SK-N-SH treated with all-trans-retinoic acid at 6 μM for 48 hours (cell line): ENCODE results near the gene VAV3.
"Not testable (repeated sequence)": the region's sequence is repeated elsewhere in the genome, so short reads cannot be mapped to it uniquely, and the experiment has no call there.

ENCODE experiments used
- ARNTL ChIP-seq: fragments of 450-650 bp; formaldehyde crosslinking; IDR thresholded peaks from 2 replicates; pipeline ENCODE4 v1.5.0; 2020; ENCODE audit warnings: low read depth, mild to moderate bottlenecking, moderate library complexity, borderline replicate concordance
- ESRRG ChIP-seq: fragments of 250-450 bp; sonication (Bioruptor Pico); IDR thresholded peaks from 2 replicates; pipeline ENCODE4 v1.6.1; 2021; ENCODE audit warnings: mild to moderate bottlenecking
- GLIS3 ChIP-seq: fragments of 250-450 bp; sonication (Bioruptor Pico); IDR thresholded peaks from 2 replicates; pipeline ENCODE4 v1.5.0; 2020; ENCODE audit warnings: mild to moderate bottlenecking, moderate library complexity
- PPARA ChIP-seq: fragments of 250-450 bp; sonication (Bioruptor Pico); IDR thresholded peaks from 2 replicates; pipeline ENCODE4 v1.5.0; 2020; ENCODE audit warnings: mild to moderate bottlenecking, borderline replicate concordance
- TOX ChIP-seq: fragments of 250-450 bp; sonication (Bioruptor Pico); IDR thresholded peaks from 2 replicates; pipeline ENCODE4 v1.8.0; 2021; ENCODE audit warnings: mild to moderate bottlenecking, moderate library complexity, borderline replicate concordance
- ZFP3 ChIP-seq: fragments of 250-450 bp; sonication (Bioruptor Pico); IDR thresholded peaks from 2 replicates; pipeline ENCODE4 v1.5.0; 2020; ENCODE audit warnings: mild to moderate bottlenecking, moderate library complexity
- ZFP30 ChIP-seq: fragments of 450-650 bp; formaldehyde crosslinking; IDR thresholded peaks from 2 replicates; pipeline ENCODE4 v1.5.0; 2022; ENCODE audit warnings: mild to moderate bottlenecking, moderate library complexity
- TF ChIP-seq, protein P1 (sequence below): fragments of 250-450 bp; sonication (Bioruptor Pico); IDR thresholded peaks from 2 replicates; pipeline ENCODE4 v1.5.0; 2020; ENCODE audit warnings: mild to moderate bottlenecking, moderate library complexity
- TF ChIP-seq, protein P2 (sequence below): fragments of 250-450 bp; sonication (Bioruptor Pico); IDR thresholded peaks from 2 replicates; pipeline ENCODE4 v1.8.0; 2020; ENCODE audit warnings: mild to moderate bottlenecking, moderate library complexity, borderline replicate concordance
- TF ChIP-seq, protein P3 (sequence below): fragments of 250-450 bp; sonication (Bioruptor Pico); IDR thresholded peaks from 2 replicates; pipeline ENCODE4 v1.5.1; 2020; ENCODE audit warnings: low read depth, mild to moderate bottlenecking, moderate library complexity
- TF ChIP-seq, protein P4 (sequence below): fragments of 250-450 bp; sonication (Bioruptor Pico); IDR thresholded peaks from 2 replicates; pipeline ENCODE4 v1.5.1; 2021; ENCODE audit warnings: mild to moderate bottlenecking, moderate library complexity

DNA sequence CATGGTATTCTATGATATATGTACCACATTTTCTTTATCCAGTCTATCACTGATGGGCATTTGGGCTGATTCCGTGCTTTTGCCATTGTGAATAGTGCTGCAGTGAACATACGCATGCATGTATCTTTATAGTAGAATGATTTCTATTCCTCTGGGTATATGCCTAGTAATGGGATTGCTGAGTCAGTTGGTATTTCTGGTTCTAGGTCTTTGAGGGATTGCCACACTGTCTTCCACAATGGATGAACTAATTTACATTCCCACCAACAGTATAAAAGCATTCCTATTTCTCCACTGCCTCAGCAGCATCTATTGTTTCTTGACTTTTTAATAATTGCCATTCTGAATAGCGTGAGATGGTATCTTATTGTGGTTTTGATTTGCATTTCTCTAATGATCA is 264.3 kb downstream of the VAV3 start:
- TF ChIP-seq, protein P1, sequence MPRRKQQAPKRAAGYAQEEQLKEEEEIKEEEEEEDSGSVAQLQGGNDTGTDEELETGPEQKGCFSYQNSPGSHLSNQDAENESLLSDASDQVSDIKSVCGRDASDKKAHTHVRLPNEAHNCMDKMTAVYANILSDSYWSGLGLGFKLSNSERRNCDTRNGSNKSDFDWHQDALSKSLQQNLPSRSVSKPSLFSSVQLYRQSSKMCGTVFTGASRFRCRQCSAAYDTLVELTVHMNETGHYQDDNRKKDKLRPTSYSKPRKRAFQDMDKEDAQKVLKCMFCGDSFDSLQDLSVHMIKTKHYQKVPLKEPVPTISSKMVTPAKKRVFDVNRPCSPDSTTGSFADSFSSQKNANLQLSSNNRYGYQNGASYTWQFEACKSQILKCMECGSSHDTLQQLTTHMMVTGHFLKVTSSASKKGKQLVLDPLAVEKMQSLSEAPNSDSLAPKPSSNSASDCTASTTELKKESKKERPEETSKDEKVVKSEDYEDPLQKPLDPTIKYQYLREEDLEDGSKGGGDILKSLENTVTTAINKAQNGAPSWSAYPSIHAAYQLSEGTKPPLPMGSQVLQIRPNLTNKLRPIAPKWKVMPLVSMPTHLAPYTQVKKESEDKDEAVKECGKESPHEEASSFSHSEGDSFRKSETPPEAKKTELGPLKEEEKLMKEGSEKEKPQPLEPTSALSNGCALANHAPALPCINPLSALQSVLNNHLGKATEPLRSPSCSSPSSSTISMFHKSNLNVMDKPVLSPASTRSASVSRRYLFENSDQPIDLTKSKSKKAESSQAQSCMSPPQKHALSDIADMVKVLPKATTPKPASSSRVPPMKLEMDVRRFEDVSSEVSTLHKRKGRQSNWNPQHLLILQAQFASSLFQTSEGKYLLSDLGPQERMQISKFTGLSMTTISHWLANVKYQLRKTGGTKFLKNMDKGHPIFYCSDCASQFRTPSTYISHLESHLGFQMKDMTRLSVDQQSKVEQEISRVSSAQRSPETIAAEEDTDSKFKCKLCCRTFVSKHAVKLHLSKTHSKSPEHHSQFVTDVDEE (CRISPR knock-in tag) = not testable (repeated sequence)
- not testable (repeated sequence) for TF ChIP-seq ZFP3 (CRISPR knock-in tag); GLIS3 (CRISPR knock-in tag); TOX (CRISPR knock-in tag); ZFP30; ARNTL; ESRRG (CRISPR knock-in tag); PPARA
- TF ChIP-seq, protein P2, sequence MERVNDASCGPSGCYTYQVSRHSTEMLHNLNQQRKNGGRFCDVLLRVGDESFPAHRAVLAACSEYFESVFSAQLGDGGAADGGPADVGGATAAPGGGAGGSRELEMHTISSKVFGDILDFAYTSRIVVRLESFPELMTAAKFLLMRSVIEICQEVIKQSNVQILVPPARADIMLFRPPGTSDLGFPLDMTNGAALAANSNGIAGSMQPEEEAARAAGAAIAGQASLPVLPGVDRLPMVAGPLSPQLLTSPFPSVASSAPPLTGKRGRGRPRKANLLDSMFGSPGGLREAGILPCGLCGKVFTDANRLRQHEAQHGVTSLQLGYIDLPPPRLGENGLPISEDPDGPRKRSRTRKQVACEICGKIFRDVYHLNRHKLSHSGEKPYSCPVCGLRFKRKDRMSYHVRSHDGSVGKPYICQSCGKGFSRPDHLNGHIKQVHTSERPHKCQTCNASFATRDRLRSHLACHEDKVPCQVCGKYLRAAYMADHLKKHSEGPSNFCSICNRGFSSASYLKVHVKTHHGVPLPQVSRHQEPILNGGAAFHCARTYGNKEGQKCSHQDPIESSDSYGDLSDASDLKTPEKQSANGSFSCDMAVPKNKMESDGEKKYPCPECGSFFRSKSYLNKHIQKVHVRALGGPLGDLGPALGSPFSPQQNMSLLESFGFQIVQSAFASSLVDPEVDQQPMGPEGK (CRISPR knock-in tag) = not testable (repeated sequence)
- TF ChIP-seq, protein P3, sequence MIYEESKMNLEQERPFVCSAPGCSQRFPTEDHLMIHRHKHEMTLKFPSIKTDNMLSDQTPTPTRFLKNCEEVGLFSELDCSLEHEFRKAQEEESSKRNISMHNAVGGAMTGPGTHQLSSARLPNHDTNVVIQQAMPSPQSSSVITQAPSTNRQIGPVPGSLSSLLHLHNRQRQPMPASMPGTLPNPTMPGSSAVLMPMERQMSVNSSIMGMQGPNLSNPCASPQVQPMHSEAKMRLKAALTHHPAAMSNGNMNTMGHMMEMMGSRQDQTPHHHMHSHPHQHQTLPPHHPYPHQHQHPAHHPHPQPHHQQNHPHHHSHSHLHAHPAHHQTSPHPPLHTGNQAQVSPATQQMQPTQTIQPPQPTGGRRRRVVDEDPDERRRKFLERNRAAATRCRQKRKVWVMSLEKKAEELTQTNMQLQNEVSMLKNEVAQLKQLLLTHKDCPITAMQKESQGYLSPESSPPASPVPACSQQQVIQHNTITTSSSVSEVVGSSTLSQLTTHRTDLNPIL = not testable (repeated sequence)
- TF ChIP-seq, protein P4, sequence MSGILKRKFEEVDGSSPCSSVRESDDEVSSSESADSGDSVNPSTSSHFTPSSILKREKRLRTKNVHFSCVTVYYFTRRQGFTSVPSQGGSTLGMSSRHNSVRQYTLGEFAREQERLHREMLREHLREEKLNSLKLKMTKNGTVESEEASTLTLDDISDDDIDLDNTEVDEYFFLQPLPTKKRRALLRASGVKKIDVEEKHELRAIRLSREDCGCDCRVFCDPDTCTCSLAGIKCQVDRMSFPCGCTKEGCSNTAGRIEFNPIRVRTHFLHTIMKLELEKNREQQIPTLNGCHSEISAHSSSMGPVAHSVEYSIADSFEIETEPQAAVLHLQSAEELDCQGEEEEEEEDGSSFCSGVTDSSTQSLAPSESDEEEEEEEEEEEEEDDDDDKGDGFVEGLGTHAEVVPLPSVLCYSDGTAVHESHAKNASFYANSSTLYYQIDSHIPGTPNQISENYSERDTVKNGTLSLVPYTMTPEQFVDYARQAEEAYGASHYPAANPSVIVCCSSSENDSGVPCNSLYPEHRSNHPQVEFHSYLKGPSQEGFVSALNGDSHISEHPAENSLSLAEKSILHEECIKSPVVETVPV (CRISPR knock-in tag) = not testable (repeated sequence)
